Testis (tissue), 3 donors: ENCODE results near the gene MYBPH. TPM values are rescaled to one million over a fixed set of nuclear protein-coding genes. Genes with fewer than 3 reads are reported as not detected.
A peak's percentile ranks its signal among the peaks of the same experiment; 100 is the strongest.

ENCODE experiments used
- DNase-seq: peaks from one replicate; pipeline ENCODE4 v3.0.0-alpha.2; 2019
- H3K27ac ChIP-seq, 2 donors: fragments of 200-600 bp; sonication (generic); one replicate each; pipeline ENCODE4 v1.5.1; 2019
- H3K27me3 ChIP-seq: fragments of 200-600 bp; sonication (generic); one replicate; pipeline ENCODE4 v1.5.1; 2019
- H3K36me3 ChIP-seq: fragments of 200-600 bp; sonication (generic); one replicate; pipeline ENCODE4 v1.5.1; 2017; ENCODE audit warnings: low read depth; ENCODE audit errors: missing control alignments
- H3K4me1 ChIP-seq: fragments of 200-600 bp; sonication (generic); one replicate; pipeline ENCODE4 v1.5.1; 2019
- H3K4me3 ChIP-seq, 2 donors: fragments of 200-600 bp; sonication (generic); one replicate each; pipeline ENCODE4 v1.5.1; 2017 to 2019
- H3K9me3 ChIP-seq: fragments of 200-600 bp; sonication (generic); one replicate; pipeline ENCODE4 v1.5.1; 2017
- POLR2A ChIP-seq: fragments of 450-650 bp; IDR thresholded peaks from one replicate; pipeline ENCODE4 v1.6.1; 2017; ENCODE audit warnings: antibody characterized with exemption, mild to moderate bottlenecking, moderate library complexity
- WGBS, 2 donors: methylation state at CpG; one replicate each; pipeline ENCODE4 v1.1.5; 2018; 5-methylcytosine and 5-hydroxymethylcytosine counted together
- intact Hi-C: fragments of 100-400 bp; cut with DNase I; formaldehyde crosslinking; loops from one replicate; pipeline ENCODE4 v1.15.1; 2023; ENCODE audit warnings: low total_unique reads
- polyA plus RNA-seq: library from polyadenylated mRNA; stranded (reverse); fragments of 350-450 nt; fragmentation: Illumina TruSeq; extraction: RNeasy Lipid Tissue Mini Kit (QIAGEN cat#74804); gene quantifications from one replicate; pipeline ENCODE4 v1.2.3, GENCODE V29; 2014; ENCODE audit warnings: low read depth, low replicate concordance; ENCODE audit not compliant: insufficient read depth
- total RNA-seq, 2 donors: library from RNA; depleted of rRNA; stranded (reverse); fragments of >200 nt; gene quantifications; one replicate each; pipeline ENCODE4 v1.2.3, GENCODE V29; 2016
- TF ChIP-seq, protein P1 (sequence below), 3 experiments: fragments of 450-650 bp in 2 of 3; fragments of 200-600 bp in 1 of 3; sonication (generic) in 1 of 3; IDR thresholded peaks; one replicate each; pipeline ENCODE4 v1.5.1; 2016 to 2019; ENCODE audit warnings: antibody characterized with exemption in 3 of 3, mild to moderate bottlenecking in 2 of 3, moderate library complexity in 1 of 3

Gene MYBPH
- total and polyA plus RNA-seq, 3 donors from 2014 or later: 0.16 to 2.9 (median 0.25) TPM

DNA sequence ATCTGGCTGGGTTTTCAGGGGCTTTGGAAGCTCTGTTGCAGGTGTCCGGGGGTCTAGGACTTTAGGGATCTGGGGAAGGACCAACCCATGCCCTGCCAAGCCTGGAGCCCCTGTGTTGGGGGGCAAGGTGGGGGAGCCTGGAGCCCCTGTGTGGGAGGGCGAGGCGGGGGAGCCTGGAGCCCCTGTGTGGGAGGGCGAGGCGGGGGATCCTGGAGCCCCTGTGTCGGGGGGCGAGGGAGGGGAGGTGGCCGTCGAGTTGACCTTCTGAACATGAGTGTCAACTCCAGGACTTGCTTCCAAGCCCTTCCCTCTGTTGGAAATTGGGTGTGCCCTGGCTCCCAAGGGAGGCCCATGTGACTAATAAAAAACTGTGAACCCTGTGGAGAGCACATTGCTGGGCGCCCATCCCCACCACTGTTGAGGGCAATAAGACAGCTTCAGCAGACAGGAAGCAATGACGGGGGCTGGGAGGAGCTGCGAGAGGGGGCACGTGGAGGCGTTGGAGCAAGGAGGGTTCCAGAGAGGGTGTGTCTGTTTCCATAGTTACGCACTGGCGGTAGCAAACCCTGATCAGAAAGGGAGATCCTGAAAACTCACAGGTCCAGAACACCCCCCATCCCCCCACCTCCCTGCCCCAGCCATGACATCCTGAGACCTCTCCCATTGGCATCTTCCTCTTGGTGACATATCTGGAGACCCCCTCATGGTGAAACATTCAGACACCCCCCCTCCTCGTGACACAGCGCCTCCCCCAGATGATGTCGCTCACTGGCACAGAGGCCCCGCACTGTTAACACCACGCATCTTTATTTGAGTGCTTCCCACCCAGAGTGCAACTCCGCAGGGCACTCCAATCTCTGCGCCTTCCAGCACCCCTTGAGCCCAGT, 8.4 kb downstream of the MYBPH start:
- H3K4me3 ChIP-seq: no peak overlapping the region
- TF ChIP-seq, protein P1, sequence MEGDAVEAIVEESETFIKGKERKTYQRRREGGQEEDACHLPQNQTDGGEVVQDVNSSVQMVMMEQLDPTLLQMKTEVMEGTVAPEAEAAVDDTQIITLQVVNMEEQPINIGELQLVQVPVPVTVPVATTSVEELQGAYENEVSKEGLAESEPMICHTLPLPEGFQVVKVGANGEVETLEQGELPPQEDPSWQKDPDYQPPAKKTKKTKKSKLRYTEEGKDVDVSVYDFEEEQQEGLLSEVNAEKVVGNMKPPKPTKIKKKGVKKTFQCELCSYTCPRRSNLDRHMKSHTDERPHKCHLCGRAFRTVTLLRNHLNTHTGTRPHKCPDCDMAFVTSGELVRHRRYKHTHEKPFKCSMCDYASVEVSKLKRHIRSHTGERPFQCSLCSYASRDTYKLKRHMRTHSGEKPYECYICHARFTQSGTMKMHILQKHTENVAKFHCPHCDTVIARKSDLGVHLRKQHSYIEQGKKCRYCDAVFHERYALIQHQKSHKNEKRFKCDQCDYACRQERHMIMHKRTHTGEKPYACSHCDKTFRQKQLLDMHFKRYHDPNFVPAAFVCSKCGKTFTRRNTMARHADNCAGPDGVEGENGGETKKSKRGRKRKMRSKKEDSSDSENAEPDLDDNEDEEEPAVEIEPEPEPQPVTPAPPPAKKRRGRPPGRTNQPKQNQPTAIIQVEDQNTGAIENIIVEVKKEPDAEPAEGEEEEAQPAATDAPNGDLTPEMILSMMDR (IDR thresholded peaks at IDR 0.05): no peak
- TF ChIP-seq POLR2A: no peak
- H3K27ac ChIP-seq: no peak overlapping the region
- 85 to 90% methylated on average over 15 to 23 of the region's 23 CpGs for WGBS, 2 donors
- H3K27me3 ChIP-seq: no peaks in the 10 kb centered on the region
- H3K4me1 ChIP-seq: peaks cover 5% of the 10 kb centered on the region
- no peaks in the 10 kb centered on the region for H3K36me3 ChIP-seq
- intact Hi-C loops: no loop called here
- no peaks in the 10 kb centered on the region for H3K9me3 ChIP-seq
- DNase-seq: no peak

DNA sequence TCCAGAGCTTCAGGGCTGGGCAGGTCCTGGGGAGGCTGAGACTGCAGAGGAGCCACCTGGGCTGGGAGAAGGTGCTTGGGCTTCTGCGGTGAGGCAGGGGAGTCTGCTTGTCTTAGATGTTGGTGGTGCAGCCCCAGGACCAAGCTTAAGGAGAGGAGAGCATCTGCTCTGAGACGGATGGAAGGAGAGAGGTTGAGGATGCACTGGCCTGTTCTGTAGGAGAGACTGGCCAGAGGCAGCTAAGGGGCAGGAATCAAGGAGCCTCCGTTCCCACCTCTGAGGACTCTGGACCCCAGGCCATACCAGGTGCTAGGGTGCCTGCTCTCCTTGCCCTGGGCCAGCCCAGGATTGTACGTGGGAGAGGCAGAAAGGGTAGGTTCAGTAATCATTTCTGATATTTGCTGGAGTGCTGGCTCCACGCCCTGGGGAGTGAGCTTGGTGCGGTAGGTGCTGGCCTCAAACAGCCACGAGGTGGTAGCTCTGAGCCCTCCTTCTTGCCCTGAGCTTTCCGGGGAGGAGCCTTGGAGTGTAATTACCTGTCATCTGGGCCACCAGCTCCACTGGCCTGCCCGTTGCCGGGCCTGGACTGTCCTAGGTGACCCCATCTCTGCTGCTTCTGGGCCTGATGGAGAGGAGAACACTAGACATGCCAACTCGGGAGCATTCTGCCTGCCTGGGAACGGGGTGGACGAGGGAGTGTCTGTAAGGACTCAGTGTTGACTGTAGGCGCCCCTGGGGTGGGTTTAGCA, 9.3 kb downstream of the MYBPH start:
- H3K27ac ChIP-seq: no peak overlapping the region
- no peak for TF ChIP-seq POLR2A
- TF ChIP-seq, protein P1 (IDR thresholded peaks at IDR 0.05): peak in 1 of 3 experiments; percentile 12
- peaks cover 5% of the 10 kb centered on the region for H3K4me1 ChIP-seq
- no peaks in the 10 kb centered on the region for H3K36me3 ChIP-seq
- WGBS, 2 donors: 62 to 71% methylated on average over 2 to 14 of the region's 14 CpGs
- H3K9me3 ChIP-seq: no peaks in the 10 kb centered on the region
- intact Hi-C loops: no loop called here
- H3K27me3 ChIP-seq: no peaks in the 10 kb centered on the region
- no peak overlapping the region for H3K4me3 ChIP-seq
- peak; percentile 73 for DNase-seq

DNA sequence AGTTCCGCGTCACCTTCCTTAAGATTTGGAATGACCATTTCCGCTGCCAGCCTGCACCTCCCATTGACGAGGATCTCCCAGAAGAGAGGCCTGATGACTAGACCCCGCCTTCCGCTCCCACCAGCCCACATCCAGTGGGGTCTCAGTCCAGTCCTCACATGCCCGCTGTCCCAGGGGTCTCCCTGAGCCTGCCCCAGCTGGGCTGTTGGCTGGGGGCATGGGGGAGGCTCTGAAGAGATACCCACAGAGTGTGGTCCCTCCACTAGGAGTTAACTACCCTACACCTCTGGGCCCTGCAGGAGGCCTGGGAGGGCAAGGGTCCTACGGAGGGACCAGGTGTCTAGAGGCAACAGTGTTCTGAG, 9.8 kb downstream of the MYBPH start:
- WGBS, 2 donors: 98 to 99% methylated on average over 7 to 8 of the region's 8 CpGs
- Histone ChIP-seq H3K4me3 (no peak overlapping the region), H3K27ac (no peak overlapping the region), H3K4me1 (peaks cover 5% of the 10 kb centered on the region), H3K9me3 (no peaks in the 10 kb centered on the region), H3K36me3 (no peaks in the 10 kb centered on the region), H3K27me3 (no peaks in the 10 kb centered on the region)
- DNase-seq: no peak
- no peak for TF ChIP-seq POLR2A
- TF ChIP-seq, protein P1 (IDR thresholded peaks at IDR 0.05): no peak
- intact Hi-C loops: no loop called here

DNA sequence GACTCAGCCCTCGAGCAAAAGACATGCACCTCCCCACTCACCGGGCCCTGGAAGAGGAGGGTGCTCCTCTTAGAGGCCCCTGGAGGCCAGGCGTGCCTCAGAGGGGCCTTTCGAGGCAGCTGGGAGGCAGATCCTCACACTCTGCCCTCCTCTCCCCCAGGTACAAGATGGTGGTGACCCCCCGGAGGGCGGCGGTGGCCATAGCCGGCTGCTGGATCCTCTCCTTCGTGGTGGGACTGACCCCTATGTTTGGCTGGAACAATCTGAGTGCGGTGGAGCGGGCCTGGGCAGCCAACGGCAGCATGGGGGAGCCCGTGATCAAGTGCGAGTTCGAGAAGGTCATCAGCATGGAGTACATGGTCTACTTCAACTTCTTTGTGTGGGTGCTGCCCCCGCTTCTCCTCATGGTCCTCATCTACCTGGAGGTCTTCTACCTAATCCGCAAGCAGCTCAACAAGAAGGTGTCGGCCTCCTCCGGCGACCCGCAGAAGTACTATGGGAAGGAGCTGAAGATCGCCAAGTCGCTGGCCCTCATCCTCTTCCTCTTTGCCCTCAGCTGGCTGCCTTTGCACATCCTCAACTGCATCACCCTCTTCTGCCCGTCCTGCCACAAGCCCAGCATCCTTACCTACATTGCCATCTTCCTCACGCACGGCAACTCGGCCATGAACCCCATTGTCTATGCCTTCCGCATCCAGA, 10.4 kb downstream of the MYBPH start:
- H3K27me3 ChIP-seq: no peaks in the 10 kb centered on the region
- H3K4me3 ChIP-seq: no peak overlapping the region
- H3K27ac ChIP-seq: no peak overlapping the region
- intact Hi-C loops: no loop called here
- 93 to 95% methylated on average over 19 to 28 of the region's 28 CpGs for WGBS, 2 donors
- TF ChIP-seq, protein P1 (IDR thresholded peaks at IDR 0.05): no peak
- no peak for TF ChIP-seq POLR2A
- no peak for DNase-seq
- peaks cover 5% of the 10 kb centered on the region for H3K4me1 ChIP-seq
- no peaks in the 10 kb centered on the region for H3K36me3 ChIP-seq
- H3K9me3 ChIP-seq: no peaks in the 10 kb centered on the region
